DOHH2 (cell line): ENCODE measurements around the gene IGDCC3.

Experiments
- H3F3A ChIP-seq: fragments of 200-600 bp; sonication (generic), shearing (Covaris generic); 2 replicates; pipeline ENCODE4 v1.6.0; 2016; ENCODE audit warnings: antibody characterized with exemption, mild to moderate bottlenecking; ENCODE audit not compliant: control insufficient read depth, insufficient read depth
- H3K27ac ChIP-seq: fragments of 200-600 bp; sonication (generic); 2 replicates; pipeline ENCODE4 v1.5.1; 2014; ENCODE audit warnings: low read depth, mild to moderate bottlenecking, low read length, moderate library complexity
- H3K27me3 ChIP-seq: fragments of 200-600 bp; sonication (generic); 2 replicates; pipeline ENCODE4 v1.6.1; 2014; ENCODE audit warnings: mild to moderate bottlenecking, low read length, mixed read lengths; ENCODE audit not compliant: control insufficient read depth
- H3K36me3 ChIP-seq: fragments of 200-600 bp; sonication (generic); 2 replicates; pipeline ENCODE4 v1.6.1; 2014; ENCODE audit warnings: mild to moderate bottlenecking, low read length, moderate library complexity, mixed read lengths; ENCODE audit not compliant: control insufficient read depth
- H3K4me1 ChIP-seq: fragments of 200-600 bp; sonication (generic); 2 replicates; pipeline ENCODE4 v1.6.1; 2014; ENCODE audit warnings: mild to moderate bottlenecking, low read length, mixed read lengths; ENCODE audit not compliant: control insufficient read depth
- H3K4me2 ChIP-seq: fragments of 200-600 bp; sonication (generic); 2 replicates; pipeline ENCODE4 v1.6.0; 2014; ENCODE audit warnings: mild to moderate bottlenecking, low read length, moderate library complexity
- H3K4me3 ChIP-seq: fragments of 200-600 bp; sonication (generic); 2 replicates; pipeline ENCODE4 v1.5.1; 2014; ENCODE audit warnings: mild to moderate bottlenecking, low read length, mixed read lengths
- H3K79me2 ChIP-seq: fragments of 200-600 bp; sonication (generic); 2 replicates; pipeline ENCODE4 v1.6.1; 2014; ENCODE audit warnings: mild to moderate bottlenecking, low read length, mixed read lengths; ENCODE audit not compliant: control insufficient read depth
- H3K9me2 ChIP-seq: fragments of 200-600 bp; sonication (generic); replicated peaks from 2 replicates; pipeline ENCODE4 v1.6.1; 2014; ENCODE audit warnings: mild to moderate bottlenecking, low read length, mixed read lengths; ENCODE audit not compliant: control insufficient read depth
- H3K9me3 ChIP-seq: fragments of 200-600 bp; sonication (generic); 2 replicates; pipeline ENCODE4 v1.6.1; 2014; ENCODE audit warnings: antibody characterized with exemption, low read length, mixed read lengths; ENCODE audit not compliant: control insufficient read depth, insufficient read depth
- H4K20me1 ChIP-seq: fragments of 200-600 bp; sonication (generic); 2 replicates; pipeline ENCODE4 v1.6.0; 2014; ENCODE audit warnings: low read depth, mild to moderate bottlenecking, antibody characterized with exemption, low read length, moderate library complexity; ENCODE audit not compliant: control insufficient read depth, insufficient read depth
- EZH2phosphoT487 ChIP-seq: fragments of 200-600 bp; sonication (generic); IDR thresholded peaks from 2 replicates; pipeline ENCODE4 v1.6.1; 2017; ENCODE audit warnings: borderline replicate concordance, mild to moderate bottlenecking, antibody characterized with exemption, low read length, moderate library complexity, mixed read lengths
- TF ChIP-seq, protein P1 (sequence below): fragments of 200-600 bp; sonication (generic); IDR thresholded peaks from one replicate; pipeline ENCODE4 v1.5.1; 2014; ENCODE audit warnings: antibody characterized with exemption, mild to moderate bottlenecking, low read depth, low read length; ENCODE audit not compliant: poor library complexity, severe bottlenecking

The IGDCC3 gene

DNA sequence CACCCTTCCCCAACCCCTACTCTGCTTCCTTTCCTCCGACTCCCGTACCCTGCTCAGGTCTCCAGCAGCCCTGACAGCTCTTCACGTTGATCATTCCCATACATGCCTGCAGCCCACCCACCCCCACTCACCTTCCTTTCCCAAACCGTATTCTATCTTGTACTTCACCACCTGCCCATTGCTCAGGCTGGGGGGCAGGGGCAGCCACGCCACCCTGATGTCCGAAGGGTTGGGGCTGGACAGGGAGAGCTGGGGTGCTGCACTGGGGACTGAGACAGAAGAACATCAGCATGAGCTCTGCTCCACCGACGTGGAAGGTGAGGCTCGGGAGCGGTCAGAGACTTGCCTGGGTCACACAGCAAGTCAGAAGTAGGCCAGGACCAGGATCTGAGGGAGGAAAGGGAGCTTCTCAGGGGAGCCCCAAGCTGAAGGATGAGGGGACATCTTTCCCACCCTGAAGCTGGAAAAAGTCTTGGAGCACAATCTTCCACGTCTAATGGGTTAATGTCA is 16.5 kb upstream of the IGDCC3 start:
- H3K36me3 ChIP-seq = no peaks in the 10 kb centered on the region

DNA sequence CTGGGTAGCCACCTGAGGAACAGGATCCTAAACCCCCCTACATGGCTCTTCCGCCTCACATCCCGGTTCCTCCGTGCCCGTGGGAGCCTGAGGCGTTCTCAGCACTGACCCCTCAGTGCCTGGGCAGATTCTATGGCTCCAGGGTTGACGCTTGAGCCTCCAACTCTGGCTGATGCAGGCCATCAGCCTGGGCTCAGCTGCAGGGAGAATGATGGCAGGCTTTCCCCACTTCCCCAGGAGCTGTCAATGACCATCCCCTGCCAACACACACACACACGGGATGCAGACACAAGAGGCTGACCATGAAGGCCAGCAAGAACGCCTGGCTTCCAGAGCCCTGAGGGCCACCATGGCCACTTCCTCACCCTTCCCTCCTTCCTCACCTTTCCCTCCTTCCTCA is 15.8 kb upstream of the IGDCC3 start:
- H3K4me2 ChIP-seq = no peak overlapping the region
- no peak for TF ChIP-seq EZH2phosphoT487
- TF ChIP-seq, protein P1, sequence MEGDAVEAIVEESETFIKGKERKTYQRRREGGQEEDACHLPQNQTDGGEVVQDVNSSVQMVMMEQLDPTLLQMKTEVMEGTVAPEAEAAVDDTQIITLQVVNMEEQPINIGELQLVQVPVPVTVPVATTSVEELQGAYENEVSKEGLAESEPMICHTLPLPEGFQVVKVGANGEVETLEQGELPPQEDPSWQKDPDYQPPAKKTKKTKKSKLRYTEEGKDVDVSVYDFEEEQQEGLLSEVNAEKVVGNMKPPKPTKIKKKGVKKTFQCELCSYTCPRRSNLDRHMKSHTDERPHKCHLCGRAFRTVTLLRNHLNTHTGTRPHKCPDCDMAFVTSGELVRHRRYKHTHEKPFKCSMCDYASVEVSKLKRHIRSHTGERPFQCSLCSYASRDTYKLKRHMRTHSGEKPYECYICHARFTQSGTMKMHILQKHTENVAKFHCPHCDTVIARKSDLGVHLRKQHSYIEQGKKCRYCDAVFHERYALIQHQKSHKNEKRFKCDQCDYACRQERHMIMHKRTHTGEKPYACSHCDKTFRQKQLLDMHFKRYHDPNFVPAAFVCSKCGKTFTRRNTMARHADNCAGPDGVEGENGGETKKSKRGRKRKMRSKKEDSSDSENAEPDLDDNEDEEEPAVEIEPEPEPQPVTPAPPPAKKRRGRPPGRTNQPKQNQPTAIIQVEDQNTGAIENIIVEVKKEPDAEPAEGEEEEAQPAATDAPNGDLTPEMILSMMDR = no peak
- H4K20me1 ChIP-seq = no peaks in the 10 kb centered on the region
- peaks cover 44% of the 10 kb centered on the region for H3K27me3 ChIP-seq
- no peaks in the 10 kb centered on the region for H3K79me2 ChIP-seq
- no peaks in the 10 kb centered on the region for H3K36me3 ChIP-seq
- no peak overlapping the region for H3K4me3 ChIP-seq
- no peaks in the 10 kb centered on the region for H3F3A ChIP-seq
- H3K4me1 ChIP-seq = no peaks in the 10 kb centered on the region
- H3K27ac ChIP-seq = no peak overlapping the region
- H3K9me2 ChIP-seq = no peaks in the 10 kb centered on the region
- no peaks in the 10 kb centered on the region for H3K9me3 ChIP-seq

More for the DNA sequence above, 16.5 kb upstream of the IGDCC3 start:
- Histone ChIP-seq H3K4me3 (no peak overlapping the region), H3K79me2 (no peaks in the 10 kb centered on the region), H3K27me3 (peaks cover 37% of the 10 kb centered on the region), H3K27ac (no peak overlapping the region), H4K20me1 (no peaks in the 10 kb centered on the region), H3F3A (no peaks in the 10 kb centered on the region), H3K4me1 (no peaks in the 10 kb centered on the region), H3K4me2 (no peak overlapping the region), H3K9me3 (no peaks in the 10 kb centered on the region), H3K9me2 (no peaks in the 10 kb centered on the region)
- TF ChIP-seq, protein P1 = no peak
- no peak for TF ChIP-seq EZH2phosphoT487

- no peaks in the 10 kb centered on the region for H3K4me1 ChIP-seq
Measured at GRCh38 chr15:65393091-65393490, 15.3 kb upstream of the IGDCC3 start.

More at GRCh38 chr15:65393091-65393490, 15.3 kb upstream of the IGDCC3 start:
- Histone ChIP-seq H3K9me3 (no peaks in the 10 kb centered on the region), H3K9me2 (no peaks in the 10 kb centered on the region), H3K27ac (no peak overlapping the region), H3K27me3 (peaks cover 48% of the 10 kb centered on the region), H3K4me3 (no peak overlapping the region), H3K36me3 (no peaks in the 10 kb centered on the region), H3F3A (no peaks in the 10 kb centered on the region), H4K20me1 (no peaks in the 10 kb centered on the region), H3K79me2 (no peaks in the 10 kb centered on the region), H3K4me2 (no peak overlapping the region)
- TF ChIP-seq EZH2phosphoT487 = no peak
- TF ChIP-seq, protein P1 = no peak
